CD4-positive, alpha-beta T cell treated with Interleukin-21 for 1 hour (primary cell): ENCODE measurements around the gene MOSPD3.

Experiments
- DNase-seq: peaks from one replicate; pipeline ENCODE4 v3.0.0-alpha.2; 2020

MOSPD3 gene

GRCh38 chr7:100595188-100595587, 17.2 kb upstream of the MOSPD3 start:
- no peak for DNase-seq

DNA sequence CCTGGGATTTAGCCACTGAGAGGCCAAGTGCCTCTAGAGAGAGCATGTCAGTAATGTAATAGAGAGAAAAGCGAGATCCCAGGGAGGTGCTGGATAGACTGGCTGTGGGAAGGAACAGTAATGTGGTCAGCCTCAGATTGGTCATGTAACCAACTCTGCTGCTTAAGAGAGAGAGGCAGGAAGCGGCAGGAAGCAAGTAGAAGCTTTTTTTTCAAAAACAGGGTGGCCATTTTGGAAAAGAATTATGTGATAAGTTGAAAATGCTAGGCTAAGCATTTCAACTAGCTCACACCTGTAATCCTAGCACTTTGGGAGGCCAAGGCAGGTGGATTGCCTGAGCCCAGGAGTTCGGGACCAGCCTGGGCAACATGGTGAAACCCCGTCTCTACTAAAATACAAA, 13.9 kb upstream of the MOSPD3 start:
- DNase-seq: no peak

DNA sequence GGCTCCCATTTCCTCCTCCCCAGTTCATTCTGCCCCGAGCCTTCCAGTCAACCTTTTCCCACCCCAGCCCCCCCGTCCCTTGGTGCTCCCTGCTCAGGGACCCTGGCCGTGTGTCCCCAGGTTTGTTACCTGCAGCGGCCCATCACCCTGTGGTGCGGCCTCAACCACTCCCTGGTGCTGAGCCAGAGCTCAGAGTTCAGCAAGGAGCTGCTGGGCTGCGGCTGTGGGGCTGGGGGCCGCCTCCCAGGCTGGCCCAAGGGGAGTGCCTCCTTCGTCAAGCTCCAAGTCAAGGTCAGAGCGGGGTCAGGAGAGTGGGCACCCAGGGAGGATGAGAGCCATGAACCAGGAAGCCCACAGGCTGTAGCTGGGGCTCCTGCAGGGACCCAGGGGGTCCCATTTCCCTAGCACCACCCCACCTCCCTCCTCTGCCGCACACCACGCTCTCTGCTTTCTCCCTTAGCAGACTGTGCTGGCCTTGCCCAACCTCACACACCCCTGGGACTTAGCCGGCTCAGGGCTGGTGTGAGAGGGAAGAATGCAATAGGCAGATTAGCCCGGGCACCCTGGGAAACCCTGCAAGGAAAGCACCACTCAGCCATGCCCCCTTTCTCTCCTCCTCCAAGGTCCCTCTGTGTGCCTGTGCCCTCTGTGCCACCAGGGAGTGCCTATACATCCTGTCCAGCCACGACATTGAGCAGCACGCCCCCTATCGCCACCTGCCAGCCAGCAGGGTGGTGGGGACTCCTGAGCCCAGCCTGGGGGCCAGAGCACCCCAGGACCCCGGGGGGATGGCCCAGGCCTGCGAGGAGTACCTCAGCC, 12.2 kb upstream of the MOSPD3 start:
- DNase-seq: no peak

DNA sequence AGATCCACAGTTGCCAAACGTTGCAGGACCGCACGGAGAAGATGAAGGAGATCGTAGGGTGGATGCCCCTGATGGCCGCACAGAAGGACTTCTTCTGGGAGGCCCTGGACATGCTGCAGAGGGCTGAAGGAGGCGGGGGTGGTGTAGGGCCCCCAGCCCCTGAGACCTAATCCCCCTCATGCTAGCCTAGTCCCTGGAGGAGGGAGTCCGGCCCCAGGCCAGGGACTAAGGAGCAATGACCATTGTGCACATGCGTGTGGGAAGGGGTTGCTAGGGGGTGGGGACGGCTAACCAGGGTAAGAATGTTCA, 11.7 kb upstream of the MOSPD3 start:
- DNase-seq: no peak

GRCh38 chr7:100602889-100603725, 9.2 kb upstream of the MOSPD3 start:
- DNase-seq: no peak

DNA sequence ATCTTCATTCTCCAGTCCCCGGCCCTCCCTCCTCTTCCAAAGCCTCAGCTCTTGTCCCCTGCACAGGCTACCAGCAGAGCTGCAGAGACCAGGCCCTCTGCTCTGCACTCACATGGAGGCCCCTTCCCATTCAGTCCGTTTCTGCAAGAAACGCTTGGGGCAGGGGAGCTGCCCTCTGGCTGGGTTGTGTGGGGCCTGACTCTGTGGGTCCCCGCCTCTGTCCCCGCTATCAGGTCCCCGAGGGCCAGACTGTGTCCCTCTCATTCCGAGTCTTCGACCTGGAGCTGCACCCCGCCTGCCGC, 8.7 kb upstream of the MOSPD3 start:
- no peak for DNase-seq

DNA sequence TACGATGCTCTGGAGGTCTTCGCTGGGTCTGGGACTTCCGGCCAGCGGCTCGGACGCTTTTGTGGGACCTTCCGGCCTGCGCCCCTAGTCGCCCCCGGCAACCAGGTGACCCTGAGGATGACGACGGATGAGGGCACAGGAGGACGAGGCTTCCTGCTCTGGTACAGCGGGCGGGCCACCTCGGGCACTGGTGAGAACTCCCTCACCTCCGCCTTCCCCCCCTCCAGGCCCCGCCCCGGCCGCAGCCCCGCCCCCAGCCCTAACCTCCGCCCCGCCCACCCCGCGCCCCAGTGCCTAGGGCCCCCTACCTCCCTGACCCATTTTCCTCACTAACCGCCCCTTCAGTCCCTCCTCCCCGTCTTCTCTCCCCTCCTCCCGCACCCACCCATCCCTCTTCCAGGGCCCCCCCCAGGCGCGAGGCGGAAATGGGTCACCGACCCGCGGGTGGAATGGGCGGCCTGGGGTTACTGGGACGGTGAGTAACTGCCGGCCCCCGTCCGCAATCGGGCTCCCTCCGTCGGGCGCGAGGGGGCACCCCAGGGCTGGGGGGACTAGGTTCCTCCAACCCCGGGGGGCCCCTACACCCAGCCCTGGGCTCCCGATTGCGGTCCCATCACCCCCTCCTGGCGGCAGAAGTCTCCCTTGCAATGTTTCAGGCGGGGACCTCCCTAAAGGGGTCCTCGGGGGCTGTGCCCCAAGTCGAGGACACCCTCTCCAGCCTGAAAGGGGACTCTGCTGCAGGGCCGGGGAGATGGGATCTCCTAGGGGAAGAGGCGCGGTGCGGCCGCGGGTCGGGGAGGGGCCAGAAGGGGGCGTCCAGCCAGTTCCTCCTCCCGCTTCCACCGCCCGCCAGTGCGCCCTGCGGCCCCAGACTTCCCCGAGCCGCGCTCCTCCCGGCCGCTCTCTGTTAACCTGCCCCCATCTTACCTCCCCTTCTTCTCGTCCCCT, 8.0 kb upstream of the MOSPD3 start:
- peak; percentile 86 for DNase-seq

- DNase-seq: peak; percentile 38
Observed at GRCh38 chr7:100604976-100605911, 7.1 kb upstream of the MOSPD3 start.

DNA sequence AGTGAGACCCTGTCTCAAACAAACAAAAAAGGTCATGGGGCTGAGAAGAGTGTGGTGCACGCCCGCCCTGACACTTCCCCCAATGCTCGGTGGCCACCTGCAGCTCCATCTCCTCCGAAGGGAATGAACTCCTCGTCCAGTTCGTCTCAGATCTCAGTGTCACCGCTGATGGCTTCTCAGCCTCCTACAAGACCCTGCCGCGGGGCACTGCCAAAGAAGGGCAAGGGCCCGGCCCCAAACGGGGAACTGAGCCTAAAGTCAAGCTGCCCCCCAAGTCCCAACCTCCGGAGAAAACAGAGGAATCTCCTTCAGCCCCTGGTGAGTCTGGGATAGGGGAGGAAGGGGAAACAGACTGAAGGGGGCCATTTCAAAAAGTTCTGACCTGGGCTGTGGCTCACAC, 6.0 kb upstream of the MOSPD3 start:
- DNase-seq: no peak

- DNase-seq: no peak
Observed at GRCh38 chr7:100607111-100607510, 5.2 kb upstream of the MOSPD3 start.

DNA sequence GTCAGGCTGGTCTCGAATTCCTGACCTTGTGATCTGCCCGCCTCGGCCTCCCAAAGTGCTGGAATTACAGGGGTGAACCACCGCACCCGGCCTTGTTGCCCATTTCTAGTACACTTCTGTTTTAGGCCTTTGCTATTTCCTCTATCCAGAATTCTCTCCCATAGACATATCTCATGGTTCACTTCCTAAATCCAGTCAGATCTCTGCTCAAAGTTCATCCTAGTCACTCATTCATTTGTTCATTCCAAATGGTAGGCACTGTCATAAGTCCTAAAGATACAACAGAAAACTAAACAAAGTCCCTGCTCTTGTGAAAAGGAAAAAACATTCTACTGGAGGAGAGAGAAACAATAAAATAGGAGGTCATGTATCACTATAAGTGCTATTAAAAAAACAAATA, 2.4 kb upstream of the MOSPD3 start:
- no peak for DNase-seq

DNA sequence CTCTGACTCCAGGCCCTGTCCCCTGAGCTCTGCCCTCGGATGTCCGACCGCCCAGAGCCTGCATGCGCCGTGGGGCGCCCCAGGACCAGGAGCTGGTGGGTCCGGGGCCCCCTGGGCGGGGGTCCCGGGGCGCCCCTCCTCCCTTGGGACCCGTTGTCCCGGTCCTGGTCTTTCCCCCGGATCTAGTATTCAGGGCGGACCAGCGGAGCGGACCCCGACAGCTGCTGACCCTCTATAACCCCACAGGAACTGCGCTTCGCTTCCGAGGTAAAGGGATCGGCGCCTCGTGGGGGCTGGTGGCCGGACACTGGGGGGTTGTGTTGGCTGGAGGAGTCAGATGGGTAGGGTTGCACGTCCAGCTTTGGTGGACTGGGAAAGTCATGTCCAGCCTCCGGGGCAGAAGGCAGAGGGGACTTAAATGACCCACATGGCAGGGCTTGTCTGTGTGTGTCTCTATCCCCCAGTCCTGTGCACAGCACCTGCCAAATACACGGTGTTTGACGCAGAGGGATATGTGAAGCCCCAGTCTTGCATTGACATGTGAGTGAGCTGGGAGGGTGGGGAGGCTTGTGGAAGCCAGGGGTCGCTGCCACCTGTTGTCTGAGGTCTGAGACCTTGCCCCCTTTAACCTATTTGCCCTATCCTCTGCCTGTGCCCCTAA, 520 bp downstream of the MOSPD3 start:
- DNase-seq: peak; percentile 15

GRCh38 chr7:100613412-100614175, 1.3 kb downstream of the MOSPD3 start:
- DNase-seq: no peak

GRCh38 chr7:100614308-100614861, 2.0 kb downstream of the MOSPD3 start:
- DNase-seq: no peak

DNA sequence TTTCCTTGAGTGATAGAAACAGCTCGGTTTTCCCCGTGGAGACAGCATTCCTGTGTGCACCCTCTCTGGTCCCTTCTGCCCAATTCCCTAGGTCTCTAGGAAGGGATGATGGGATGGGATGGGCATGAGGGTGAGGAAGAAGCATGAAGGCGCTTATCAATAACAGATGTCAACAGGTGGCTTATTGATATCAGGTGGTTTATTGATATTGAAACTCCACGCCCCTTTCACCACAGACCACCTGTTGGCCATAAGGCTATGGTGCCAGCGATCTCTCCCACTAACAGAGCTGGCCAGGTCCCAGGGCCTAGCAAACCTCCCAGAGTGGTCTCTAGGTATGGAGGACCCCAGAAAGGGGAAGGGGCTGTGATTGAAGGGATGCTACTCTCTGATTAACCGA, 7.9 kb downstream of the MOSPD3 start:
- DNase-seq: no peak

DNA sequence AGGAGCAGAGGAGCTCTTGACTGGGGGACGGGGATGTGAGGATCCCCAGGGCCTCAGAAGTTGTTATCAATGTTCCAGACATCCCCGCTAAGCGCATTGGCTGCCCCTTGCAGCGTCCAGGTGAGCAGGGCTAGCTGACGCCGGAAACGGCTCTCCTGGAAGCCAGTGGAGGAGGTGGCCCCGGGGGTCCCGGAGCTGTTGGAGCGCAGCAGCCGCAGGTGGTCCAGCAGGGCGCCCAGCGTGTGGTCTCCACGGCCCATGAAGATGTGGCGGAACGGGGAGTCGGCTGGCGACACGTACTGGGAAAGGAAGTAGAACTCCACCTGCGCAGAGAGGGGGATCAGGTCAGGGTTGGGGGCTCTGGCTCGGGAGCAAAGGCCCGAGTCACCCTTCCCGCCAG, 8.5 kb downstream of the MOSPD3 start:
- DNase-seq: no peak

GRCh38 chr7:100621554-100621953, 9.2 kb downstream of the MOSPD3 start:
- no peak for DNase-seq

- DNase-seq: no peak
Observed at GRCh38 chr7:100623951-100624824, 11.8 kb downstream of the MOSPD3 start.

DNA sequence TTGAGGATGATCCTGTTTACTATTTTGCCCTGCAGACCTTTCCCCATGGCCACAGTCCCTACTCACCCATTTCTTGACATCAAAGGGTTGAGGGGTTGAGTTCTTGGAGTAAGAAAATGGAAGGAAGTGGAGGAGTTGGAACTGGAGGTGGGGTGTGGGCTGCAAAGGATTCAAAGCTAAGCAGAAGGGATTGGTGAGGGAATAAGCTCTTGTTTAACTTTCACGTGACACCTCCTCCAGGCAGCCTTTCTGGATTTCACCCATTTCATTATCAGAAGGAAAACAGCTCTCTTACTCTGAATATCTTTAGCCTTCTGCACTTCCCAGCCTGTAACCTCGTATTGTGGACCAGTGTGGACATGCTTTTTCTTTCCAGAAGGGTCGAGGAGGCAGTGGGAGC, 13.7 kb downstream of the MOSPD3 start:
- DNase-seq: no peak
